Prostate gland (tissue), 2 donors: ENCODE data around the gene ARHGAP35.

Experiments used
- POLR2A ChIP-seq: fragments of 450-650 bp; IDR thresholded peaks from one replicate; pipeline ENCODE4 v1.6.1; 2016; ENCODE audit warnings: antibody characterized with exemption, mild to moderate bottlenecking
- POLR2AphosphoS5 ChIP-seq: sonication (generic); formaldehyde crosslinking; IDR thresholded peaks from one replicate; pipeline ENCODE4 v1.6.1; 2017; ENCODE audit warnings: antibody characterized with exemption
- TF ChIP-seq, protein P1 (sequence below), 4 experiments: fragments of 200-600 bp in 2 of 4; fragments of 450-650 bp in 2 of 4; sonication (generic) in 2 of 4; IDR thresholded peaks; 1 replicate in 3 of 4; 2 replicates in 1 of 4; pipeline ENCODE4 v1.5.1; 2016 to 2019; ENCODE audit warnings: antibody characterized with exemption in 4 of 4, mild to moderate bottlenecking in 2 of 4, moderate library complexity in 2 of 4

DNA sequence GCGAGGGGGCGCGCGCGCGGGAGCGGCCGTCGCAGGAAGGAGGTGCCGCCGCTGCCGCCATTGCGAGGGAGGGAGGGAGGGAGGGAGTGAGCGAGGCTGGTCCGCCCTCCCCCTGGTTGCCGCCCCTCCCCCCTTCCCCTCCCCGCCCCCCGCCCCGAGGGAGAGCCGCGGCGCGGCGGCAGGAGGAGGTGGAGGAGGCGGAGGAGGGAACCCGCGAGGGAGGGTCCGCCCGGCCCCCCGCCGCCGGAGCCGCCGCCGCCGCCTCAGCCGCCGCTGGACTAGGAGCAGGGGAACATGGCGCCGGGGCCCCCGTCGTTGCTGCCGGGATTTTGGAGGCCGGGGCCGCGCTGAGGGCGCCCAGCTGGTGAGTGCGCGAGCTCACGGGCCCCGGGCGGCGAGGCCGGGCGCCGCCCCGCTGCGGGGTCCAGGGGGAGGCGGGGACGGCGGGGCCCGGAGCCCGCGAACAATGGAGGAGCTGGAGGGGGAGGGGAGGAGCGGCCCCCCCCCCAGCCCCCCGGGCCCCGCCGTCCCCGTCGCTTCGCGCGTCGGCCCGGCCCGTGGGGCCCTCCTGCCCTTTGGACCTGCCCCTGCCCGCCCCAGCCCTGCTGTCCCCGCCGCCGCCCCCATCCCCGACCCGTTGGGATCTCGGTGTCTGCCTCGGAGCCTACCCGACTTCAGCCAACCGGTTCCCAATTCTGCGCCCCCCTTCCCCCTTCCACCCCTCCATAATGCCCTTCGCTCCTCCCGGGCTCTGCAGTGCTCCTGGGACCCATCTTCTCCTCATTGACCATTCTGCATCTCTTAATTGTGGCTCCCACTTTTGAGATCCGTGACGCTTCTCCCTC lies at the start of gene ARHGAP35:
- TF ChIP-seq, protein P1, sequence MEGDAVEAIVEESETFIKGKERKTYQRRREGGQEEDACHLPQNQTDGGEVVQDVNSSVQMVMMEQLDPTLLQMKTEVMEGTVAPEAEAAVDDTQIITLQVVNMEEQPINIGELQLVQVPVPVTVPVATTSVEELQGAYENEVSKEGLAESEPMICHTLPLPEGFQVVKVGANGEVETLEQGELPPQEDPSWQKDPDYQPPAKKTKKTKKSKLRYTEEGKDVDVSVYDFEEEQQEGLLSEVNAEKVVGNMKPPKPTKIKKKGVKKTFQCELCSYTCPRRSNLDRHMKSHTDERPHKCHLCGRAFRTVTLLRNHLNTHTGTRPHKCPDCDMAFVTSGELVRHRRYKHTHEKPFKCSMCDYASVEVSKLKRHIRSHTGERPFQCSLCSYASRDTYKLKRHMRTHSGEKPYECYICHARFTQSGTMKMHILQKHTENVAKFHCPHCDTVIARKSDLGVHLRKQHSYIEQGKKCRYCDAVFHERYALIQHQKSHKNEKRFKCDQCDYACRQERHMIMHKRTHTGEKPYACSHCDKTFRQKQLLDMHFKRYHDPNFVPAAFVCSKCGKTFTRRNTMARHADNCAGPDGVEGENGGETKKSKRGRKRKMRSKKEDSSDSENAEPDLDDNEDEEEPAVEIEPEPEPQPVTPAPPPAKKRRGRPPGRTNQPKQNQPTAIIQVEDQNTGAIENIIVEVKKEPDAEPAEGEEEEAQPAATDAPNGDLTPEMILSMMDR (IDR thresholded peaks at IDR 0.05): no peak
- peak; percentile 59 for TF ChIP-seq POLR2A
- TF ChIP-seq POLR2AphosphoS5: no peak
